GM19468 (cell line): ENCODE measurements around the gene SLC22A1.

Experiments used
- ATAC-seq: cut with Tn5 transposase; IDR thresholded peaks from one replicate; pipeline ENCODE4 v1.9.1; 2021; ENCODE audit warnings: mild to moderate bottlenecking, moderate library complexity, moderate number of reproducible peaks; ENCODE audit not compliant: unreplicated experiment; ENCODE audit errors: extremely low read depth

Gene SLC22A1

GRCh38 chr6:160203522-160203921, 81.9 kb downstream of the SLC22A1 start:
- no peak for ATAC-seq

- ATAC-seq = no peak
These were observed 82.3 kb downstream of the SLC22A1 start for GRCh38 chr6:160203953-160204352.

DNA sequence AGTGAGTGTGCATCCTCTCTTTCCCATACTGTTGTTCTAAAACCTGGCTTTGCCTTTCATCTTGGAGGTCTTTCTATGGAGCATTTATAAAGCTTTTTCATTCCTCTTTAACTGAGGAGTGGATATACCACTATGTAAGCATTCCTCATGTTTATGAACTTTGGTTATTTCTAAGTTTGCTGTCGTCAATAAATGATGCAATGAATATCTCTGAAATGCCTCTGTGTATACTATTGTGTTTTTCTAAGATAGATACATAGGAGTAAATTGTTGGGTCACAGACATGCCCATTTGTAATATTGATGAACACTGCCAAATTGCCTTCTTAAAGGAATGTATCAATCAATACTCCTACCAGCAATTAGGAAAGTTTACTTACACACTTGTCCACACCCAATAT, 83.1 kb downstream of the SLC22A1 start:
- ATAC-seq = no peak

GRCh38 chr6:160207618-160208017, 86.0 kb downstream of the SLC22A1 start:
- no peak for ATAC-seq
